DMS79 (cell line): ENCODE data around the gene CCDC149.

Source experiments
- DNase-seq: peaks from one replicate; lab custom pipeline; 2025; lab: John Stamatoyannopoulos, UW

The CCDC149 gene

DNA sequence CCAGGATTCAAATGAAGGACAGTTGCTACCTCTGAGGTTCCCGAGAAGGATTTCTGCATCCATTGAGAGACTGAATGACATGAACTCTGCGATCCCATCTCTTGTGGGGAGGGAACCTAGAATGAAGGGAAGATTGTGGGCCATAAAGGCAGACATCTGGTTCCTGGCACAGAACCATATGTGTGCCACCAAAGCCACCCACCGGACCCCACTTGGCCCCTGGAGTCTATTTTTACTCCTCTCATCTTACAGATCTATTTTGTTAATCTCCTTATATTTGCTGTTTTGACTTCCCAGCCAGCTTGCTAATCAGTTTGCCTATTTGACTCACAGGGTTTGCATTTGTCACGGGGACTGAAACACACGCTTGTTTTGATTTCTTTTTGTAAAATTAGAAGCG is 110.2 kb downstream of the CCDC149 start:
- DNase-seq, result no peak

GRCh38 chr4:24801136-24801855 is 111.5 kb downstream of the CCDC149 start:
- DNase-seq, result no peak

DNA sequence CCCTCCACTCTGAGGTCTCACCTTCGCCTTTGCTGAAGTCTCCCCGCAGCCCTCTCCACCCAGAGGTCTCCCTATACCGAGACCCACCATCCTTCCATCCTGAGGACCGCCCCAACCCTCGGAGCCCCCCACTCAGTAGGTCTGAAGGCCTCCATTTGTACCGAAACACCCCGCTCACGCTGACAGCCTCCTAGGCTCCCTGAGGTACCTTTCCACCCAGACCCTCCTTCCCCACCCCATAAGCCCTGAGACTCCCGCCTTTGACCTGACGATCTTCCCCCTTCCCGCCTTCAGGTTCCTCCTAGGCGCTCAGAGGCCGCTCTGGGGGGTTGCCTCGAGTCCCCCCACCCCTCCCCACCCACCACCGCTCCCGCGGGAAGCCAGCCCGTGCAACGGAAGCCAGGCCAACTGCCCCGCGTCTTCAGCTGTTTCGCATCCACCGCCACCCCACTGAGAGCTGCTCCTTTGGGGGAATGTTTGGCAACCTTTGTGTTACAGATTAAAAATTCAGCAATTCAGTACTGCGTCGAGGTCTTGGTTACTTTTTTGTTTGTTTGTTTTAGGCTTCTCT is 112.4 kb downstream of the CCDC149 start:
- DNase-seq, result no peak

DNA sequence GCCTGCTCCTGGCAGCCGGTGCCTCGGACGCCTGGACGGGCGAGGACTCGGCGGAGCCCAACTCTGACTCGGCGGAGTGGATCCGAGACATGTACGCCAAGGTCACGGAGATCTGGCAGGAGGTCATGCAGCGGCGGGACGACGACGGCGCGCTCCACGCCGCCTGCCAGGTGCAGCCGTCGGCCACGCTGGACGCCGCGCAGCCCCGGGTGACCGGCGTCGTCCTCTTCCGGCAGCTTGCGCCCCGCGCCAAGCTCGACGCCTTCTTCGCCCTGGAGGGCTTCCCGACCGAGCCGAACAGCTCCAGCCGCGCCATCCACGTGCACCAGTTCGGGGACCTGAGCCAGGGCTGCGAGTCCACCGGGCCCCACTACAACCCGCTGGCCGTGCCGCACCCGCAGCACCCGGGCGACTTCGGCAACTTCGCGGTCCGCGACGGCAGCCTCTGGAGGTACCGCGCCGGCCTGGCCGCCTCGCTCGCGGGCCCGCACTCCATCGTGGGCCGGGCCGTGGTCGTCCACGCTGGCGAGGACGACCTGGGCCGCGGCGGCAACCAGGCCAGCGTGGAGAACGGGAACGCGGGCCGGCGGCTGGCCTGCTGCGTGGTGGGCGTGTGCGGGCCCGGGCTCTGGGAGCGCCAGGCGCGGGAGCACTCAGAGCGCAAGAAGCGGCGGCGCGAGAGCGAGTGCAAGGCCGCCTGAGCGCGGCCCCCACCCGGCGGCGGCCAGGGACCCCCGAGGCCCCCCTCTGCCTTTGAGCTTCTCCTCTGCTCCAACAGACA is 113.1 kb downstream of the CCDC149 start:
- DNase-seq, result no peak

GRCh38 chr4:24799196-24799543 is 113.7 kb downstream of the CCDC149 start:
- no peak for DNase-seq

DNA sequence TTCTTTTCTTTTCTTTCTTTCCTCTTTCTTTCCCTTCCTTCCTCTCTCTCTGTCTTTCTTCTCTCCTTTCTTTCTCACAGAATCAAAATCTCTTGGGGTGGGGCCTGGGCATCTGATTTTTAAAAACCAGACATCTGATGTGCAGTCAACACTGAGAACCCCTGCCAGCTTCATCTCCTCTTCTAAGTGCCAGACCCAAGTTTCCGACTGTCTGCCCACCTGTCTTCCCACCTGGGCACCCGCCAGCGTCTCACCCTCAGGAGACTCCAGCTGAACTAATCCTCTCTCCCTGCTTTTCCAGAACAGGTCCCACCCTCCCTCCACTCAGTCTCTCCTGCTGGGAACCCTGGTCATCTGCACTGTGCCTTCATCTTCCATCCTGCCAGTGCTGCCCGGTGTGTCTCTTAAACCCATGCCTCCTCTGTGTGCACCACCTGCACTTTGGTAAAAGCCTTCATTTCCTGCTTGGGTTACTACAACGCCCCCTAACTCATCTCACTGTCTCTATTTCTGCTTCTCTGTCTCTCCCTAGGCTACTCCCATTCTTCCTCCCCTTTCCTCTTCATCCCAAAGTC is 114.7 kb downstream of the CCDC149 start:
- no peak for DNase-seq

DNA sequence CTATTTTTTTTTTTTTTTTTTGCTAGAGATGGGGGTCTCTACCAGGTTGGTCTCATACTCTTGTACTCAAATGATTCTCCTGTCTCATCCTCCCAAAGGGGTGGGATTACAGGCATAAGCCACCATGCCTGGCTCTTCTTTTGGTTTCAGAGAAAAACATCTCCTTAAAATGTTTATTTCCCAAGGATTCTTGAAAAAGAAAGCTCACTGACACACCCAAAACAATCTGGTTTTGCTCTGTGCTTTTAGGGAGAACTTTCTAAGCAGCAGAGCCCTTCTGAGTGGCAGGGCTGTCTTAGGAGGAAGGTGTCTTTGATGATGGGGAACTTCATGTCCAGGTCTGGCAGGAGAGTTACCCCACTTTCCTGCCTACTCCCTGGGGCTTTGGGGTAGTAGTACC is 116.2 kb downstream of the CCDC149 start:
- DNase-seq, result no peak

GRCh38 chr4:24795666-24796381 is 117.0 kb downstream of the CCDC149 start:
- no peak for DNase-seq

DNA sequence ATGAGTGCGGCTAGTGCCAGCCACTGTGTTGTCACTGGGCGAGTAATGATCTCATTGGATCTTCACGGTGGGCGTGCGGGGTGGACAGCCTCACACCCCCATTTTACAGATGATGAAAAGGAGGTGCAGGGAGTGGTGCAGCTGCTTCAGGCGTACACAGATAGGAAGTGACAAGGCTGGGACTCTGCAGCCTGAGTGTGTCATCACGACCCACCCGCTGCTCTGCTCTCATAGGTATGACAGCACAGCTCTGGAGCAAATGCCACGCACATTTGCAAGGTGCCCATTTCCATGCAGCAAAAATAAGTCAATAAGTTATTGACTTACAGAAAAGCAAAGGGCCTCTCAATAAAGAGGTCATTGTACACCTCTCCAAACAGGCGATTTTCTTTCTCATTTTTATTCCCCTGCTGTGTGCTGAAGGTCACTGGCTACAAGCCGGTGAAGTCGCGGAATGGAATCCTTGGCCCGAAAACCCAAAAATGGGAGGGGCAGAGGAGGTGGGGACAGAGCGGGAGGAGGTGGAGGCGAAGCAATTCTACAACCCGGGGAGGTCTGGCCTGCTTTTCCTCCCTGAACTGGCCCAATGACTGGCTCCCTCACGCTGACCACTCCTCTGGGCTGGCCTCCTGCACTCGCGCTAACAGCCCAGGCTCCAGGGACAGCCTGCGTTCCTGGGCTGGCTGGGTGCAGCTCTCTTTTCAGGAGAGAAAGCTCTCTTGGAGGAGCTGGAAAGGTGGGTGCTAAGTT is 117.8 kb downstream of the CCDC149 start, which contains the start of gene SOD3:
TSS of gene SOD3 (plus strand) at position 658 of the 750 bp plus-strand sequence. CDS start 3,949 bp downstream, outside the sequence.
- DNase-seq, result no peak

GRCh38 chr4:24794480-24794879 is 118.4 kb downstream of the CCDC149 start:
- DNase-seq, result no peak

DNA sequence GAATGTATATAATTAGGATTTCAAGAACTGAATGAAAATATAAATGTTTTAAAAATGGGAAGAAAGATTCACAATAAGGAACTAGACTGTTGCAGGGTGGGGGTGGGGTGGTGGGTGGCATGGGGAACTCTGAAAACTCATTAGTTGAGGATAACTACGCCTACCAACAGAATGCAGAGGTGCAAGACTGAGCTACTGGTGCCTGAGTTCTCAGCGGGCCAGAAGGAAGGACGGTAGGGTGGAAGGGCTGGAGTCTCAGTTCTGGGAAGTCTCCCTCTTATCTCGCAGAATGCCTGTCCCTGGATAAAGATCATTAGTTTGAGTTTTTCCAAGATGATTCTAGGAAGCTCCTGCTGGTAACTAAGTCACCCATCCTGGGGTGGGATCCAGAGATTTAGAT is 118.8 kb downstream of the CCDC149 start:
- DNase-seq, result no peak

GRCh38 chr4:24793219-24794005 is 119.4 kb downstream of the CCDC149 start:
- DNase-seq, result no peak

DNA sequence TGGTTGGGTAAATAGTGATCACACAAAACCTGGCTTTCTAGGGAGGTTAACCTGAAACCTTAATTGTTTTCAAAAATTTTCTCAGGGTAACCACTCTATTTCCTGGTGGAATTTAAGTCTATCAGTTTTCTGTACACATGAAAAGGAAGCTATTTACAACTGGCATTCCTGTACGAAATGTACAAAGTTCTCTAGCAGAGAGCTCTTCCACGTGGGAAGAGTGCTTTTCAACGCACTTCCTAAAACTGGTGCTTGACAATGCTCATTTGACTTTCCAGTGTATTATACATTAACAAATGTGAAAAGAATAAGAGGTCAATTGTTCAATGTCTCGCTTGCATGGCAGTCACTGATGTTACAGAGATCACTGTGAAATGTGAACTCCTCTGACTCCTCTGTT is 120.3 kb downstream of the CCDC149 start:
- no peak for DNase-seq

DNA sequence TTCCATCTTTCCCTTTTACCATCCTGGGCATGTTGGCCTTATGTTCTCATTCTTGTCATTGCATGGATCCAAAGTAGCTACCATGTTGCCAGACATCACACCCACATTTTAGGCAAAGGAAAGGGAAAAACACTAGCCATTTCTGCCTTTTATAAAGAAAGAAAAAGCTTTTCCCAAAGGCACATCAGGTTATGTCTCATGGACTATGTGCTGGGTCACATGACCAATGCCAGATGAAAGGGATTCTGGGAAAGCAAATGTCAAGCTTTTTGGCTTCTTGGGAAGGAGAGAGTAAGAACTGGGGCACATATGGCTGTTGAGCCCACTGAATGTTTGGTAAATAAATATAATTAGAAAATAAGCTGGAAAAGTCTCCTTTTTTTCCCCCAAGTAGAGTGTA is 121.8 kb downstream of the CCDC149 start:
- DNase-seq, result no peak

DNA sequence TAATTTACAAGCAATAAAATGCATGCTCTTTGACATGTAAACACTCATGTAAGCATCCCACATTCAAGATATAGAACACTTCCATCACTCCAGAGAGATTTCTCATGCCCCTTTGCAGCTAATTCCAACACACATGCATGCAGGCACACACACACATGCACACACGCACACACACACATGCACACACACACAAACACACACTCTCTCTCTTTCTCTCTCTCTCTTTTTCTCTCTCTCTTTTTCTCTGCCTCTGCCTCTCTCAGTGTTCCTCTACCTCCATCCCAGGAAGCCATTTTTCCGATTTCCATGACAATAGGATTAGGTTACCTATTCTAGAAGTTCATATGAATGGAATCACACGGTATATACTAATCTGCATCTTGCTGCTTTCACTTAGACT is 129.3 kb downstream of the CCDC149 start:
- no peak for DNase-seq

- no peak for DNase-seq
Measured at GRCh38 chr4:24781999-24782745, 130.7 kb downstream of the CCDC149 start.

GRCh38 chr4:24780936-24781495 is 131.8 kb downstream of the CCDC149 start:
- DNase-seq, result no peak

GRCh38 chr4:24778464-24779225 is 134.2 kb downstream of the CCDC149 start:
- DNase-seq, result no peak
